Large intestine (tissue), 3 donors: ENCODE measurements around the gene BFAR. TPM values are rescaled to one million over a fixed set of nuclear protein-coding genes. Genes with fewer than 3 reads are reported as not detected.
A peak's percentile ranks its signal among the peaks of the same experiment; 100 is the strongest.
"Not testable (repeated sequence)": the region's sequence is repeated elsewhere in the genome, so short reads cannot be mapped to it uniquely, and the experiment has no call there.

Experiments
- DNase-seq, 2 donors: peaks; one replicate each; pipeline versions ENCODE4 v3.0.0 to v3.0.0-alpha.2; 2013
- H3K27ac ChIP-seq: one replicate; pipeline ENCODE4 v1.5.1; 2013; ENCODE audit warnings: low read length
- H3K27me3 ChIP-seq: 2 replicates; pipeline ENCODE4 v1.6.1; 2013; ENCODE audit warnings: low read length; ENCODE audit not compliant: control insufficient read depth, insufficient read depth
- H3K36me3 ChIP-seq: 2 replicates; pipeline ENCODE4 v1.6.1; 2013; ENCODE audit warnings: low read length; ENCODE audit not compliant: control insufficient read depth, insufficient read depth
- H3K4me1 ChIP-seq: one replicate; pipeline ENCODE4 v1.6.1; 2013; ENCODE audit warnings: low read length; ENCODE audit not compliant: control insufficient read depth, insufficient read depth
- H3K4me3 ChIP-seq: one replicate; pipeline ENCODE4 v1.5.1; 2013; ENCODE audit warnings: low read length
- H3K9me3 ChIP-seq: one replicate; pipeline ENCODE4 v1.6.1; 2013; ENCODE audit warnings: mild to moderate bottlenecking, low read depth, low read length, moderate library complexity; ENCODE audit not compliant: control insufficient read depth
- WGBS: methylation state at CpG from one replicate; pipeline ENCODE4 v1.1.5; 2013; ENCODE audit warnings: low lambda C conversion rate; ENCODE audit not compliant: insufficient coverage; 5-methylcytosine and 5-hydroxymethylcytosine counted together
- polyA plus RNA-seq: library from polyadenylated mRNA; unstranded; fragments of 120-200 nt; gene quantifications from one replicate; pipeline ENCODE4 v1.2.1, GENCODE V29; 2013

The BFAR gene
- polyA plus RNA-seq, 1 donor: 59.4 TPM

GRCh38 chr16:14611660-14612059 is 21.1 kb upstream of the BFAR start:
- WGBS: no CpG with 5 or more reads among the region's 14 CpGs
- H3K27me3 ChIP-seq: no peaks in the 10 kb centered on the region
- no peak overlapping the region for H3K27ac ChIP-seq
- no peak for DNase-seq
- H3K9me3 ChIP-seq: no peaks in the 10 kb centered on the region
- no peaks in the 10 kb centered on the region for H3K4me1 ChIP-seq
- H3K36me3 ChIP-seq: peaks cover 59% of the 10 kb centered on the region
- no peak overlapping the region for H3K4me3 ChIP-seq

DNA sequence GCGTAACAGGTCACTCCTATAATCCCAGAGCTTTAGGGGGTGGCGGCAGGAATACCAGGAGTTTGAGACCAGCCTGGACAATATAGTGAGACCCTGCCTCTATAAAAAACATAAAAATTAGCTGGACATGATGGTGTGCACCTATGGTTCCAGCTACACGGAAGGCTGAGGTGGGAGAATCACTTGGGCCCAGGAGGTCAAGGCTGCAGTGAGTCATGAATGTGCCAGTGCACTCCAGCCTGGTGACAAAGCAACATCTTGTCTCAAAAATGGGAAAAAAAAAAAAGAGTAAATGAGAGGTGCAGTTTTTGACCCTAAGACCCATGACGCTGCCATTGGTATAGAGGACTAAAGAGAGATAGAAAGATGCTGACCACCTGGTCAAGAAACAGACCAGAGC is 18.8 kb upstream of the BFAR start:
- Histone ChIP-seq H3K27ac (no peak overlapping the region), H3K27me3 (no peaks in the 10 kb centered on the region), H3K4me3 (no peak overlapping the region), H3K4me1 (no peaks in the 10 kb centered on the region), H3K36me3 (peaks cover 58% of the 10 kb centered on the region), H3K9me3 (no peaks in the 10 kb centered on the region)
- no CpG with 5 or more reads among the region's 4 CpGs for WGBS
- DNase-seq: no peak

DNA sequence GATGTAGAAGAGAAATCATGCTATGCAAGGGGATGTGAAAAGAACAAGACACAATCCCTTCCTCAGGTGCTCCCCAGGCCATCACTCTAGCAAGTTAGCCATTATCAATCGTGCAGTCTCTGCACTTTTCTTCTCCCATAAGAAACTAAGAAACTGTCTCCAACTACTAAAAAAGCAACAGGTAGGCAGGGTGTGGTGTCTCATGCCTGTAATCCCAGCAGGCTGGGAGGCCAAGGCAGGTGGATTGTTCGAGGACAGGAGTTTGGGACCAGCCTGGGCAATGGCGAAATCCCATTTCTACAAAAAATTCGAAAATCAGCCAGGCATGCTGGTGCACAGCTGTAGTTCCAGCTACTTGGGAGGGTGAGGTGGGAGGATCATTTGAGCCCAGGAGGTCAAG is 16.5 kb upstream of the BFAR start:
- Histone ChIP-seq H3K4me3 (no peak overlapping the region), H3K36me3 (peaks cover 46% of the 10 kb centered on the region), H3K4me1 (no peaks in the 10 kb centered on the region), H3K27ac (no peak overlapping the region), H3K9me3 (no peaks in the 10 kb centered on the region), H3K27me3 (no peaks in the 10 kb centered on the region)
- no CpG with 5 or more reads among the region's 4 CpGs for WGBS
- no peak for DNase-seq

GRCh38 chr16:14618566-14618965 is 14.2 kb upstream of the BFAR start:
- WGBS: 100% methylated on average over 1 of the region's 7 CpGs
- Histone ChIP-seq H3K36me3 (peaks cover 49% of the 10 kb centered on the region), H3K9me3 (no peaks in the 10 kb centered on the region), H3K27me3 (no peaks in the 10 kb centered on the region), H3K27ac (no peak overlapping the region), H3K4me3 (no peak overlapping the region), H3K4me1 (no peaks in the 10 kb centered on the region)
- DNase-seq: no peak

DNA sequence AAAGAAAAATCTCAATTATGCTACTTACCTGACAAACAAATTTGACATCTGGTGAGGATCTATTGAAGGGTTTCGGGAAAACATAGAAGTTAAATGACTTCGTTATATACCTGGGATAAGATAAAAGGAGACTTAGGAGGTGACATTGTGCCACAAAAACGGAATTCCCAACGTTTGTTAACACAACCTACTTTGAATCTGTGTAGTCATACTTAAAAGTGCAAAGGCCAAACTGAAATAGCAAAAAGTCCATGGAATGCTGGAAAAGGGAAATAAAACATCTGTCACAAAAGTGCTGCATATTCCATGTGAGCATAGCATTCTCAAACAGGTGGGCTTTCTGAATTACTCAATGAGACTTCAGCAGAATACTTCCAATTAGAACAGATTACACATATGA is 5.7 kb upstream of the BFAR start:
- peaks cover 43% of the 10 kb centered on the region for H3K36me3 ChIP-seq
- DNase-seq: no peak
- no peaks in the 10 kb centered on the region for H3K27me3 ChIP-seq
- peaks cover 9% of the 10 kb centered on the region for H3K4me1 ChIP-seq
- no peaks in the 10 kb centered on the region for H3K9me3 ChIP-seq
- 72% methylated on average over 4 of the region's 4 CpGs for WGBS
- no peak overlapping the region for H3K27ac ChIP-seq
- H3K4me3 ChIP-seq: no peak overlapping the region

DNA sequence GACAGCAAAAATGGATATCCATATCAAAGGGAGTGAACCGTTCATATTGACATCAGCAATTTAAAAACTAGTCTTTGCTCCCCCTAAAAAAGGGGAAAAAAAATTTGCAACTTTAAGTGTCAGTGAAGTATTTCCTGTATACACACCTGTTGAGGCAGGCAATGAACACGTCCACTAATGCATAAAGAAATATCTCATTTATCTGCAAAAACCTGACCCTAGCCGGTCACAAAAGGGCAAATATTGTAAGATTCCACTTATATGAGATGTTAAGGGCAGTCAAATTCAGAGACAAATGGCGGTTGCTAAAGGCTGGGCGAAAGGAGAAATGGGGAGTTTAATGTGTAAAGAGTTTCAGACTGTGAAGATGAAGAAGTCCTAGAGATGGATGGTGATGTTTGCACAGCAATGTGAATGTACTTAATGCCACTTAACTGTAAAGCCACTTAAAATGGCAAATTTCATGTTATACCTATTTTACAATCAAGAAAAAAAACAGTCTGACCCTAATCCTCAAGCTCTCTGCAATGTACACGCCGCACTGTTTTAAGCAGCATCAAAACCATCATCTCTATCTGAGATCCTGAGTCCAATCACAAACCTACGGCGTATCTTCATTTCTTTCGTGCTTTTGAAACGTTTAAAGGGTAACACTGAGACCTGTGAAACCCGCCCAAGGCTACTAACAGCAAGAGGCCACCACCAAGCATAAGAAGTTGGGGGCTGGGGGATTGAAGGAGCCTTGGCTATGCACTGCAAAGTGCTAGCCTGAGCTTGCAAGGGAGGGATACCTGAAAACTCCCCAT is 3.7 kb upstream of the BFAR start:
- peak overlapping the region; percentile 80 for H3K27ac ChIP-seq
- peaks cover 9% of the 10 kb centered on the region for H3K4me1 ChIP-seq
- no peaks in the 10 kb centered on the region for H3K27me3 ChIP-seq
- H3K36me3 ChIP-seq: peaks cover 30% of the 10 kb centered on the region
- no peaks in the 10 kb centered on the region for H3K9me3 ChIP-seq
- 79% methylated on average over 2 of the region's 12 CpGs for WGBS
- H3K4me3 ChIP-seq: peak overlapping the region; percentile 96
- no peak for DNase-seq

GRCh38 chr16:14629612-14629918 is 3.2 kb upstream of the BFAR start:
- Histone ChIP-seq H3K9me3 (no peaks in the 10 kb centered on the region), H3K27me3 (no peaks in the 10 kb centered on the region), H3K36me3 (peaks cover 26% of the 10 kb centered on the region), H3K4me1 (peaks cover 15% of the 10 kb centered on the region), H3K4me3 (peak overlapping the region; percentile 96), H3K27ac (peak overlapping the region; percentile 80)
- WGBS: no CpG with 5 or more reads among the region's 17 CpGs
- DNase-seq: no peak

DNA sequence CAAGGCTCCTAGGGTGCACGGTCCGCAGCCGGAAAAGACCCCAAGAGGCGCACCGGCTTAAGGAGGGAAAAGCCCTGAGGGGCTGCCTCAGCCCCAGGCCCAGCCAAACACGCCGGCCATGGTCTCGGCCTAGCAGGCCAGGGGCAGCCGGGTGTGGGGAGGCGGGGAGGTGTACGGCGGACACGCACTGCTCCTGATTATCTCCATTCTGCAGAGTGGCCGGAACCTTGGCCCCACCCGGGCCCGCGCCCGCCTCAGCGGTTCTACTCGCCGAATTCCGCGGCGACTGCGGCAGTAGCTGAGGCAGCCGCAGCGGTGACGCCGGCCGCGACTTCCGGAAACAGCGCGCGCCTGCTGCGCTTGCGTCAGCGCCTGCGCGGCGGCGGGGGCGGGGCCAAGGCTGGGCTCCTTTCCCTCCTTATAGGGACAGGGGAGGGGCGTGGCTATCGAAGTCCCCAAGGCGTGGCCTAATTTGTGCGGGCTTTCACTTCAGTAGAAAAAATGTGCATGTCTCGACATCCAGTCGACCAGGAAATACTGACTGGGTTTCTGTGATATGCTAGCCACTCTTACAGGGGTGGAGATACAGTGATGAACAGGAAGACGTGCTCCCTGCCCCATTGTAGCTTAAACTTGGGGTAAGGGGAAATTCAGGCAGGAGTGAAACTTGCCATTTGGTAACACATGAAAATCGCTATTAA is 2.7 kb upstream of the BFAR start, which contains the start of gene PARN:
PARN (minus strand) TSS at position 342 of the 701 bp plus-strand sequence; CDS start at position 207, 135 bp downstream.
- H3K9me3 ChIP-seq: no peaks in the 10 kb centered on the region
- H3K27me3 ChIP-seq: no peaks in the 10 kb centered on the region
- peak within 1 kb of the TSS; percentile 80 for H3K27ac ChIP-seq
- peaks cover 23% of the 10 kb centered on the region for H3K36me3 ChIP-seq
- peak within 1 kb of the TSS; percentile 96 for H3K4me3 ChIP-seq
- H3K4me1 ChIP-seq: peaks cover 19% of the 10 kb centered on the region
- DNase-seq: peak; percentile 98
- no CpG with 5 or more reads among the region's 51 CpGs for WGBS

DNA sequence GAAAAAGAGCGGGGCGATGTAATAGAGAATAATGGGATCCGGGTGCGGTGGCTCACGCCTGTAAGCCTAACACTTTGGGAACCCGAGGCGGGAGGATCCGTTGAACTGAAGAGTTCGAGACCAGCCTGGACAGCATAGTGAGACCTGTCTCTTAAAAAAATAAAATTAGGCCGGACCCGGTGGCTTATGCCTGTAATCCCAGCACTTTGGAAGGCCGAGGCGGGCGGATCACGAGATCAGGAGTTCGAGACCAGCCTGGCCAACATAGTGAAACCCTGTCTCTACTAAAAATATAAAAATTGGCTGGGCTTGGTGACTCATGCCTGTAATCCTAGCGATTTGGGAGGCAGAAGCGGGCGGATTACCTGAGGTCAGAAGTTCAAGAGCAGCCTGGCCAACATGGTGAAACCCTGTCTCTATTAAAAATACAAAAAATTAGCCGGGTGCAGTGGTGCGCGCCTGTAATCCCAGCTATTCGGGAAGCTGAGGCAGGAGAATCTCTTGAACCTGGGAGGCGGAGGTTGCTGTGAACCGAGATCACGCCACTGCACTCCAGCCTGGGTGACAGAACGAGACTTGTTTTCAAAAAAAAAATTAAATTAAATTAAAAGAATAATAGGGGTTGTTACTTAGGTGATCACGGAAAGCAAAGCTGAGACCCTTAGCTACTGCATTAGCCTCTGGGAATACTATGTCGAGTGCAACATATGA is 2.0 kb upstream of the BFAR start:
- H3K9me3 ChIP-seq, DNase-seq, H3K27me3 ChIP-seq: not testable (repeated sequence)
- Histone ChIP-seq H3K4me3 (peak overlapping the region; percentile 32), H3K36me3 (peaks cover 18% of the 10 kb centered on the region), H3K27ac (peak overlapping the region; percentile 80), H3K4me1 (peaks cover 26% of the 10 kb centered on the region)
- WGBS: 98% methylated on average over 9 of the region's 29 CpGs

- peak overlapping the region; percentile 93 for H3K4me3 ChIP-seq
- H3K9me3 ChIP-seq: no peaks in the 10 kb centered on the region
- H3K27me3 ChIP-seq: no peaks in the 10 kb centered on the region
- no peak for DNase-seq
- WGBS: no CpG with 5 or more reads among the region's 7 CpGs
- H3K27ac ChIP-seq: peak overlapping the region; percentile 96
- H3K36me3 ChIP-seq: peaks cover 4% of the 10 kb centered on the region
- peaks cover 31% of the 10 kb centered on the region for H3K4me1 ChIP-seq
These were observed 1.6 kb downstream of the BFAR start for GRCh38 chr16:14634389-14634725.
